Left renal cortex interstitium (tissue), 4 donors: ENCODE data around the gene RBM48. TPM values are rescaled to one million over a fixed set of nuclear protein-coding genes. Genes with fewer than 3 reads are reported as not detected.
"Not testable (repeated sequence)": the region's sequence is repeated elsewhere in the genome, so short reads cannot be mapped to it uniquely, and the experiment has no call there.

Source experiments
- DNase-seq, 4 donors: peaks; one replicate each; pipeline ENCODE4 v3.0.0-alpha.2; 2013; ENCODE audit warnings: low read depth in 4 of 4, low spot score in 2 of 4, missing footprints in 1 of 4
- polyA plus RNA-seq, 4 donors: library from polyadenylated mRNA; unstranded; fragments of 120-200 nt; gene quantifications; one replicate each; pipeline ENCODE4 v1.2.1, GENCODE V29; 2013; ENCODE audit not compliant: insufficient read length in 4 of 4

RBM48 gene
- polyA plus RNA-seq, 4 donors, result 14.3 to 19.6 (median 17.1) TPM

- DNase-seq, result not testable (repeated sequence)
Observed at GRCh38 chr7:92543542-92543941, 14.9 kb downstream of the RBM48 start.

GRCh38 chr7:92545116-92545515 lies 16.5 kb downstream of the RBM48 start:
- not testable (repeated sequence) for DNase-seq

GRCh38 chr7:92546856-92547497 lies 18.4 kb downstream of the RBM48 start:
- no peak for DNase-seq

- DNase-seq, result no peak
Observed at GRCh38 chr7:92547579-92547978, 19.0 kb downstream of the RBM48 start.

GRCh38 chr7:92550194-92550593 lies 21.6 kb downstream of the RBM48 start:
- DNase-seq, result no peak

GRCh38 chr7:92557249-92557648 lies 28.7 kb downstream of the RBM48 start:
- no peak for DNase-seq

- no peak for DNase-seq
Observed at GRCh38 chr7:92557808-92558362, 29.3 kb downstream of the RBM48 start.

- DNase-seq, result no peak
Observed at GRCh38 chr7:92560602-92561001, 32.0 kb downstream of the RBM48 start.

- DNase-seq, result no peak
Observed at GRCh38 chr7:92563345-92563744, 34.8 kb downstream of the RBM48 start.

GRCh38 chr7:92567460-92567859 lies 38.9 kb downstream of the RBM48 start:
- no peak for DNase-seq

GRCh38 chr7:92569137-92569536 lies 40.5 kb downstream of the RBM48 start:
- DNase-seq, result no peak

- DNase-seq, result no peak
Observed at GRCh38 chr7:92576296-92576695, 47.7 kb downstream of the RBM48 start.

GRCh38 chr7:92582948-92583347 lies 54.4 kb downstream of the RBM48 start:
- no peak for DNase-seq

GRCh38 chr7:92584953-92585352 lies 56.4 kb downstream of the RBM48 start:
- no peak for DNase-seq

- DNase-seq, result no peak
Observed at GRCh38 chr7:92586403-92586802, 57.8 kb downstream of the RBM48 start.

- no peak for DNase-seq
Observed at GRCh38 chr7:92586841-92587240, 58.2 kb downstream of the RBM48 start.

Other genes with a start within 250 kb of the RBM48 start
- gene GATAD1, start 81.3 kb upstream of the RBM48 start, polyA plus RNA-seq, result 10 to 100 TPM; 29.5 to 74.9 (median 44.2) TPM
- 1 to 10 TPM in 2 of 4 donors, under 1 TPM in 2; 0.30 to 2.9 (median 1.4) TPM for gene ERVW-1, start 50.8 kb upstream of the RBM48 start, polyA plus RNA-seq
- gene PEX1, start 275 bp upstream of the RBM48 start, polyA plus RNA-seq, result 10 to 100 TPM; 28.3 to 58.6 (median 37.9) TPM
- gene FAM133B, start 61.6 kb downstream of the RBM48 start, polyA plus RNA-seq, result 10 to 100 TPM; 37.7 to 57.2 (median 50.2) TPM